Jurkat, Clone E6-1 (cell line): ENCODE measurements around the gene UCK1. TPM values are rescaled to one million over a fixed set of nuclear protein-coding genes. Genes with fewer than 3 reads are reported as not detected.

ENCODE experiments used
- DNase-seq: peaks from one replicate; pipeline ENCODE4 v3.0.0-alpha.2; 2011; ENCODE audit warnings: low read depth, low spot score
- H3K4me3 ChIP-seq: 2 replicates; pipeline ENCODE4 v1.5.1; 2011; ENCODE audit warnings: mild to moderate bottlenecking, low read length, control low read depth, moderate library complexity
- polyA plus RNA-seq: library from polyadenylated mRNA; unstranded; fragments of >200 nt; gene quantifications from one replicate; pipeline ENCODE4 v1.2.1, GENCODE V29; 2012; ENCODE audit warnings: missing spikeins; ENCODE audit not compliant: insufficient read length, insufficient read depth

The UCK1 gene
- polyA plus RNA-seq, result 39.5 TPM

- DNase-seq, result peak; percentile 72
- H3K4me3 ChIP-seq, result peak within 1 kb of the TSS; percentile 68
These were observed at the start of gene UCK1 for GRCh38 chr9:131530920-131531832. TSS of gene UCK1 (minus strand) at chr9:131531263. CDS start at chr9:131531174, 89 bp downstream.

GRCh38 chr9:131580358-131580757 is 49.3 kb upstream of the UCK1 start:
- DNase-seq, result no peak
- no peak overlapping the region for H3K4me3 ChIP-seq

GRCh38 chr9:131579789-131580211 is 48.7 kb upstream of the UCK1 start:
- DNase-seq, result no peak
- H3K4me3 ChIP-seq, result no peak overlapping the region

GRCh38 chr9:131578731-131579504 is 47.9 kb upstream of the UCK1 start:
- no peak overlapping the region for H3K4me3 ChIP-seq
- no peak for DNase-seq

- no peak overlapping the region for H3K4me3 ChIP-seq
- no peak for DNase-seq
These were observed 47.0 kb upstream of the UCK1 start for GRCh38 chr9:131578021-131578420.

GRCh38 chr9:131577005-131578000 is 46.2 kb upstream of the UCK1 start:
- no peak overlapping the region for H3K4me3 ChIP-seq
- no peak for DNase-seq

GRCh38 chr9:131575946-131576853 is 45.1 kb upstream of the UCK1 start:
- DNase-seq, result no peak
- no peak overlapping the region for H3K4me3 ChIP-seq

- no peak for DNase-seq
- H3K4me3 ChIP-seq, result no peak overlapping the region
These were observed 43.9 kb upstream of the UCK1 start for GRCh38 chr9:131574730-131575640.

GRCh38 chr9:131567910-131568309 is 36.8 kb upstream of the UCK1 start:
- no peak for DNase-seq
- H3K4me3 ChIP-seq, result no peak overlapping the region

GRCh38 chr9:131566158-131566557 is 35.1 kb upstream of the UCK1 start:
- no peak for DNase-seq
- H3K4me3 ChIP-seq, result no peak overlapping the region

- no peak for DNase-seq
- no peak overlapping the region for H3K4me3 ChIP-seq
These were observed 34.3 kb upstream of the UCK1 start for GRCh38 chr9:131565369-131565768.

GRCh38 chr9:131562032-131562959 is 31.2 kb upstream of the UCK1 start:
- DNase-seq, result no peak

GRCh38 chr9:131559421-131560000 is 28.4 kb upstream of the UCK1 start:
- no peak overlapping the region for H3K4me3 ChIP-seq
- peak; percentile 32 for DNase-seq

More at GRCh38 chr9:131562032-131562959, 31.2 kb upstream of the UCK1 start:
- no peak overlapping the region for H3K4me3 ChIP-seq

GRCh38 chr9:131557855-131558548 is 26.9 kb upstream of the UCK1 start:
- no peak overlapping the region for H3K4me3 ChIP-seq
- no peak for DNase-seq
